K562 (cell line): ENCODE measurements around the gene DCTD. TPM values are rescaled to one million over a fixed set of nuclear protein-coding genes. Genes with fewer than 3 reads are reported as not detected.

ENCODE experiments used
- ATAC-seq: fragments of 200-7000 bp; cut with Tn5 transposase; 3 replicates; pipeline ENCODE4 v1.9.1; 2020; ENCODE audit warnings: moderate library complexity
- BruUV-seq: library from RNA; stranded (reverse); fragments of 400-500 nt; replicated peaks from 2 replicates; lab custom pipeline; 2021; lab: Mats Ljungman, UMichigan
- CTCF ChIA-PET: fragments of 300-600 bp; formaldehyde crosslinking; extraction: SDS; loops from one replicate; lab custom pipeline; 2021; ENCODE audit warnings: low intra/inter-chr PET ratio; lab: Yijun Ruan, JAX
- POLR2A ChIA-PET: fragments of 300-600, 350-650 bp; sonication (Branson Sonifier 250); formaldehyde crosslinking; extraction: SDS; loops from one replicate; lab custom pipeline; 2021; ENCODE audit warnings: antibody characterized with exemption, inconsistent platforms; lab: Yijun Ruan, JAX
- DNase-seq, 4 experiments: peaks; one replicate each; pipeline versions ENCODE4 v3.0.0 to v3.0.0-alpha.2; 2011 to 2018; ENCODE audit warnings: low spot score in 3 of 4, mixed read lengths in 3 of 4; ENCODE audit errors: extremely low read depth in 1 of 4
- FAIRE-seq: peaks from 2 replicates; lab custom pipeline; 2011; peaks lifted over from hg19 to GRCh38; lab: Jason Lieb, UNC
- H2AFZ ChIP-seq: 2 replicates; pipeline ENCODE4 v1.6.0; 2011; ENCODE audit warnings: low read depth, low read length, control low read depth, inconsistent platforms
- H3K27ac ChIP-seq: fragments of 200-600 bp; 3 replicates; pipeline ENCODE4 v1.8.0; 2011; ENCODE audit warnings: low read depth, mild to moderate bottlenecking, control low read depth, inconsistent platforms, low read length, moderate library complexity, mixed read lengths; ENCODE audit errors: extremely low read depth
- H3K27me3 ChIP-seq, 2 experiments: fragments of 300-600 bp in 1 of 2; 2 replicates in 1 of 2; 3 replicates in 1 of 2; pipeline versions ENCODE4 v1.6.0 to v1.8.0; 2011; ENCODE audit warnings: inconsistent platforms in 2 of 2, low read length in 2 of 2, mild to moderate bottlenecking in 1 of 2, mixed read lengths in 1 of 2, moderate library complexity in 1 of 2; ENCODE audit not compliant: control insufficient read depth in 2 of 2, insufficient read depth in 2 of 2
- H3K36me3 ChIP-seq: fragments of 300-600 bp; 3 replicates; pipeline ENCODE4 v1.8.0; 2011; ENCODE audit warnings: mild to moderate bottlenecking, low read length, inconsistent platforms; ENCODE audit not compliant: control insufficient read depth, insufficient read depth
- H3K4me1 ChIP-seq, 2 experiments: fragments of 200-600 bp in 1 of 2; replicated peaks in 1 of 2; 2 replicates in 1 of 2; 3 replicates in 1 of 2; pipeline versions ENCODE4 v1.5.1 to v1.8.0; 2011; ENCODE audit warnings: inconsistent platforms in 2 of 2, low read length in 2 of 2, mild to moderate bottlenecking in 1 of 2, mixed read lengths in 1 of 2, moderate library complexity in 1 of 2; ENCODE audit not compliant: control insufficient read depth in 2 of 2, insufficient read depth in 2 of 2
- H3K4me2 ChIP-seq: 2 replicates; pipeline ENCODE4 v1.6.1; 2011; ENCODE audit warnings: low read length, control low read depth, inconsistent platforms, mixed read lengths; ENCODE audit not compliant: insufficient read depth
- H3K4me3 ChIP-seq: fragments of 200-600 bp; sonication (generic), shearing (Covaris generic); 2 replicates; pipeline ENCODE4 v1.5.1; 2016; ENCODE audit warnings: control low read depth, inconsistent platforms
- H3K79me2 ChIP-seq: fragments of 200-600 bp; 3 replicates; pipeline ENCODE4 v1.8.0; 2011; ENCODE audit warnings: low read length, inconsistent platforms; ENCODE audit not compliant: control insufficient read depth, insufficient read depth
- H3K9ac ChIP-seq, 2 experiments: 2 replicates each; pipeline versions ENCODE4 v1.6.0 to v1.6.1; 2011; ENCODE audit warnings: low read depth in 2 of 2, low read length in 2 of 2, control low read depth in 1 of 2, inconsistent platforms in 1 of 2, mild to moderate bottlenecking in 1 of 2, mixed read lengths in 1 of 2; ENCODE audit not compliant: insufficient read depth in 1 of 2
- H3K9me1 ChIP-seq: one replicate; pipeline ENCODE4 v1.6.0; 2011; ENCODE audit warnings: inconsistent platforms, mild to moderate bottlenecking, low read length, moderate library complexity; ENCODE audit not compliant: control insufficient read depth, insufficient read depth
- H3K9me3 ChIP-seq: replicated peaks from 2 replicates; pipeline ENCODE4 v1.5.1; 2011; ENCODE audit warnings: low read depth, low read length, inconsistent platforms; ENCODE audit not compliant: control insufficient read depth, insufficient read depth
- H4K20me1 ChIP-seq: replicated peaks from 2 replicates; pipeline ENCODE4 v1.6.1; 2011; ENCODE audit warnings: low read length, inconsistent platforms, mixed read lengths; ENCODE audit not compliant: control insufficient read depth, insufficient read depth
- MCM3 ChIP-seq: fragments of 450-650 bp; IDR thresholded peaks from 2 replicates; pipeline ENCODE4 v1.6.1; 2016
- MECOM ChIP-seq: fragments of 250-450 bp; sonication (Bioruptor Pico); IDR thresholded peaks from 2 replicates; pipeline ENCODE4 v1.8.0; 2022; ENCODE audit warnings: inconsistent platforms
- SMAD4 ChIP-seq: fragments of 250-450 bp; sonication (Bioruptor Pico); conservative IDR thresholded peaks from 2 replicates; pipeline ENCODE4 v1.8.0; 2021; ENCODE audit warnings: inconsistent platforms, mild to moderate bottlenecking, moderate library complexity
- SOX6 ChIP-seq: fragments of 450-650 bp; IDR thresholded peaks from 2 replicates; pipeline ENCODE4 v1.6.1; 2014; ENCODE audit warnings: mild to moderate bottlenecking
- ZNF121 ChIP-seq: sonication (generic); formaldehyde crosslinking; conservative IDR thresholded peaks from 2 replicates; pipeline ENCODE4 v1.8.0; 2022; ENCODE audit warnings: missing genetic modification reagents
- ZNF586 ChIP-seq: fragments of 450-650 bp; formaldehyde crosslinking; conservative IDR thresholded peaks from 2 replicates; pipeline ENCODE4 v1.4.0; 2020; ENCODE audit warnings: mild to moderate bottlenecking, moderate library complexity
- WGBS: fragments of 100-300 bp; shearing (Covaris generic); methylation state at CpG from one replicate; pipeline ENCODE4 v1.1.6; 2016; ENCODE audit warnings: low coverage, mixed read lengths; ENCODE audit not compliant: insufficient coverage; ENCODE audit errors: missing lambda C conversion rate; 5-methylcytosine and 5-hydroxymethylcytosine counted together
- in situ Hi-C: fragments of 300-500 bp; cut with MboI; formaldehyde crosslinking; loops from 4 replicates; pipeline ENCODE4 v1.15.0; 2018; ENCODE audit warnings: inconsistent platforms, mixed read lengths
- intact Hi-C: fragments of 100-400 bp; cut with micrococcal nuclease; formaldehyde crosslinking; loops from 2 replicates; pipeline ENCODE4 v1.14.2; 2022
- polyA plus RNA-seq, 8 experiments: library from polyadenylated mRNA; depleted of rRNA in 4 of 8; stranded (reverse) in 5 of 8; unstranded in 3 of 8; fragments of >200 nt; fragmentation: Nextera tagmentation in 2 of 8; fragmentation: Illumina TruSeq in 1 of 8; extraction: Ambion mirVana in 2 of 8; extraction: Trizol in 1 of 8; gene quantifications; 2 replicates each; pipeline versions ENCODE4 v1.2.1 to v1.2.3, GENCODE V29; 2011 to 2014; ENCODE audit warnings: inconsistent platforms in 1 of 8, missing spikeins in 1 of 8
- total RNA-seq, 7 experiments: library from RNA; depleted of rRNA in 6 of 7; stranded (reverse); fragments of >200 nt in 6 of 7; fragmentation: Illumina TruSeq in 2 of 7; extraction: Trizol in 2 of 7; gene quantifications; 2 replicates each; pipeline versions ENCODE4 v1.2.1 to v1.2.3, GENCODE V29; 2011 to 2021; ENCODE audit warnings: low replicate concordance in 1 of 7
- TF ChIP-seq, protein P1 (sequence below): sonication (generic); formaldehyde crosslinking; IDR thresholded peaks from 2 replicates; pipeline ENCODE4 v1.8.0; 2023; ENCODE audit warnings: missing genetic modification reagents, mild to moderate bottlenecking, borderline replicate concordance

Gene DCTD
- total and polyA plus RNA-seq, 9 of the 15 experiments (the other 6 are each of a cell fraction or from before 2014, with no cell fraction given) = 38.7 to 114 (median 76.5) TPM

DNA sequence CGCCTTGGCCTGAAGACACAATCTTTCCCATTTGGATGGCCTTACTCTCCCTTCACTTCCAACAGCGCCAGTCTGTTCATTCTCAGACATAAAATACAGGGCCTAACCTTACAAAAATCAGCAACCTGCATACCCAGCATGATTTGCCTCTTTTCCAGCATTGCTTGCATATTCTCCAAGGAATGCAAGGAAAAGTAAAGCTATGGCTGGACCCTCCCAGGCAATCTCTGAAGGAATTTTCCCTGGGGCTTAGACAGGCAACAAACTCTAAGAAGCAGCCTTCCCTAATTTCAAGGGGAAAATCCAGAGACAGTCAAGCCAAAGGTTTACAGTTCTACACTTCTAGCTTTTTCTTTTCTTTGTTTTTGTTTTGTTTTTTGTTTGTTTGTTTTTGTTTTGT is 3.6 kb downstream of the DCTD start (continued):
- no peak for TF ChIP-seq MECOM
- TF ChIP-seq SOX6 = no peak
- TF ChIP-seq SMAD4 (CRISPR knock-in tag) = no peak
- TF ChIP-seq, all 486 proteins: peak for 0

DNA sequence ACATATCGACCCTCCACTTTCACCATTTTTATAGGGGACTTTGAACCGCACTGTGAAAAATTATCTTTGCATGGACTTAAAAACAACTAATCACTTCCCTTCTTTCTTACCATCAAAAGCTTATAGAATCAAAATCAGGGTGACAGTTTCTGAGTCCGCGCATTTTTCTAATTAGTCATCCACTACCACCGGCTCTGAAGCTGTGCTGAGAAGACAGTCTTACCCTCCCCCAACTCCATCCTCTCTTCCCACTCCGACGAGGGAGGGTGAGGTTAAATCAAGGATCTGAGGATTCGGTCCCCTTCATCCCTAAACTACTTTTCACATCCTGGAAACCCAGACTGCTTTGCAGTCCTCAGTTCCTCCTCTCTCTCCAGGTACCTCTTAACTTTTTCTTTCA is 4.2 kb downstream of the DCTD start:
- no TSS peak for BruUV-seq
- TF ChIP-seq, protein P1, sequence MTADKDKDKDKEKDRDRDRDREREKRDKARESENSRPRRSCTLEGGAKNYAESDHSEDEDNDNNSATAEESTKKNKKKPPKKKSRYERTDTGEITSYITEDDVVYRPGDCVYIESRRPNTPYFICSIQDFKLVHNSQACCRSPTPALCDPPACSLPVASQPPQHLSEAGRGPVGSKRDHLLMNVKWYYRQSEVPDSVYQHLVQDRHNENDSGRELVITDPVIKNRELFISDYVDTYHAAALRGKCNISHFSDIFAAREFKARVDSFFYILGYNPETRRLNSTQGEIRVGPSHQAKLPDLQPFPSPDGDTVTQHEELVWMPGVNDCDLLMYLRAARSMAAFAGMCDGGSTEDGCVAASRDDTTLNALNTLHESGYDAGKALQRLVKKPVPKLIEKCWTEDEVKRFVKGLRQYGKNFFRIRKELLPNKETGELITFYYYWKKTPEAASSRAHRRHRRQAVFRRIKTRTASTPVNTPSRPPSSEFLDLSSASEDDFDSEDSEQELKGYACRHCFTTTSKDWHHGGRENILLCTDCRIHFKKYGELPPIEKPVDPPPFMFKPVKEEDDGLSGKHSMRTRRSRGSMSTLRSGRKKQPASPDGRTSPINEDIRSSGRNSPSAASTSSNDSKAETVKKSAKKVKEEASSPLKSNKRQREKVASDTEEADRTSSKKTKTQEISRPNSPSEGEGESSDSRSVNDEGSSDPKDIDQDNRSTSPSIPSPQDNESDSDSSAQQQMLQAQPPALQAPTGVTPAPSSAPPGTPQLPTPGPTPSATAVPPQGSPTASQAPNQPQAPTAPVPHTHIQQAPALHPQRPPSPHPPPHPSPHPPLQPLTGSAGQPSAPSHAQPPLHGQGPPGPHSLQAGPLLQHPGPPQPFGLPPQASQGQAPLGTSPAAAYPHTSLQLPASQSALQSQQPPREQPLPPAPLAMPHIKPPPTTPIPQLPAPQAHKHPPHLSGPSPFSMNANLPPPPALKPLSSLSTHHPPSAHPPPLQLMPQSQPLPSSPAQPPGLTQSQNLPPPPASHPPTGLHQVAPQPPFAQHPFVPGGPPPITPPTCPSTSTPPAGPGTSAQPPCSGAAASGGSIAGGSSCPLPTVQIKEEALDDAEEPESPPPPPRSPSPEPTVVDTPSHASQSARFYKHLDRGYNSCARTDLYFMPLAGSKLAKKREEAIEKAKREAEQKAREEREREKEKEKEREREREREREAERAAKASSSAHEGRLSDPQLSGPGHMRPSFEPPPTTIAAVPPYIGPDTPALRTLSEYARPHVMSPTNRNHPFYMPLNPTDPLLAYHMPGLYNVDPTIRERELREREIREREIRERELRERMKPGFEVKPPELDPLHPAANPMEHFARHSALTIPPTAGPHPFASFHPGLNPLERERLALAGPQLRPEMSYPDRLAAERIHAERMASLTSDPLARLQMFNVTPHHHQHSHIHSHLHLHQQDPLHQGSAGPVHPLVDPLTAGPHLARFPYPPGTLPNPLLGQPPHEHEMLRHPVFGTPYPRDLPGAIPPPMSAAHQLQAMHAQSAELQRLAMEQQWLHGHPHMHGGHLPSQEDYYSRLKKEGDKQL (CRISPR knock-in tag) = no peak
- no peak for TF ChIP-seq MCM3
- TF ChIP-seq ZNF586 (CRISPR knock-in tag) = no peak
- no peak for TF ChIP-seq ZNF121
- ATAC-seq (no peak), FAIRE-seq (no peak), DNase-seq (no peak)
- no peaks in the 10 kb centered on the region for H3K9me1 ChIP-seq
- H2AFZ ChIP-seq = no peak overlapping the region
- in situ Hi-C loops (no loop called here), intact Hi-C loops (no loop called here)
- H3K27me3 ChIP-seq = no peaks in the 10 kb centered on the region
- H3K79me2 ChIP-seq = peaks cover 47% of the 10 kb centered on the region
- H4K20me1 ChIP-seq = no peaks in the 10 kb centered on the region
- H3K9me3 ChIP-seq = no peaks in the 10 kb centered on the region
- no peak overlapping the region for H3K4me2 ChIP-seq
- H3K4me3 ChIP-seq = no peak overlapping the region
- POLR2A ChIA-PET = no interaction called here
- no peak overlapping the region for H3K9ac ChIP-seq
- CTCF ChIA-PET = no interaction called here
- peaks cover 68% of the 10 kb centered on the region for H3K36me3 ChIP-seq
- H3K4me1 ChIP-seq = peaks cover 8 to 18% of the 10 kb centered on the region in 2 experiments
- no peak overlapping the region for H3K27ac ChIP-seq
- WGBS = 67% methylated on average over 8 of the region's 8 CpGs
